Measurements from ENCODE around the gene MYO16. TPM values are rescaled to one million over a fixed set of nuclear protein-coding genes. Genes with fewer than 3 reads are reported as not detected.

The MYO16 gene
- total and polyA plus RNA-seq, 2 donors (not counting 1 experiment from before 2014, with no cell fraction given), result under 0.01 to 0.01 TPM

DNA sequence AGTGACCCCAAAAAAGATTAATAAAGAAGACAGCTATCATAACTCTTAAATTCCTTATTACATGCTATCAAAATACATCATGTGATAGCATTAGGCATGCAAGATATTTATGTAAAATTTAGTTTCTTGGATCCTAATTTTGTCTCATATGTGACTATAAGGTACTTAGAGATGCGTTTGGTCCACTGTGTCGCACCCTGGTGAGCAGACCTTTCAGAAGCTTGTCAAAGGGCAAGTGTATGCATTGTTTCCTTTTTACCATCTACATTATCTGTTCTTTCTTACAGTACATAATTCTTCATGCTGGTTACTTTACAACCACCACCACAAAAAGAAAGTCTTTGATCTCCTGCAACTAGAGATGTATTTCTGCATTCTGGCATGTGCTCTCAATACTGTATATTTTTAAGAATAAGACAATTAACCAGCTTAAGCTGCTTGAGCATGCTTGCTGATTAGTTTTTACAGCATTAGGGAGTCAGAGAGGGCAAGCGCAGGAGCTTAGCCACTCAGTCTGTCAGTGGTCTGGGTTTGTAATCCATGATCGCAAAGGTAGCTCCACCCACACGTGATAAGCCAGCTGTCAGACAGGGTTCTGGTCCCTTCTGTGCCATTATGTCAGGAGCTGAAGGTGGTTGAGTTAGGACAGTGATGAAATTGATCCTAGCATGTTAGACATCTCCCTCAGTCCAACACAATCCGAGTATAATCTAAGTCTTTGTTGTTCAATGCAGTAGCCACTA lies 500.9 kb downstream of the MYO16 start:
- H4K20me1 ChIP-seq (ENCODE audit: control insufficient read depth, extremely low read depth, insufficient read depth, low read length), result no peaks in the 10 kb centered on the region
- no peaks in the 10 kb centered on the region for H3K27me3 ChIP-seq (ENCODE audit: control insufficient read depth, insufficient read depth, low read length)
- TF ChIP-seq EZH2 (IDR thresholded peaks at IDR 0.05; ENCODE audit: low read length, missing control alignments), result no peak
- no peaks in the 10 kb centered on the region for H3K4me1 ChIP-seq (ENCODE audit: control insufficient read depth, extremely low read depth, insufficient read depth, low read length)
- no peaks in the 10 kb centered on the region for H3K79me2 ChIP-seq (ENCODE audit: control insufficient read depth, insufficient read depth, low read length)
- no peaks in the 10 kb centered on the region for H3K9me3 ChIP-seq (ENCODE audit: control insufficient read depth, insufficient read depth, low read depth, low read length)
- no peak overlapping the region for H2AFZ ChIP-seq (ENCODE audit: low read length)
- H3K9ac ChIP-seq (ENCODE audit: insufficient read depth, low read length), result no peak overlapping the region
- no peak for DNase-seq (ENCODE audit: low read depth in 2 of 2)
- no peak overlapping the region for H3K4me2 ChIP-seq (ENCODE audit: extremely low read depth, insufficient read depth, low read length)
- H3K4me3 ChIP-seq (replicated peaks in 1 of 4; ENCODE audit: control extremely low read depth in 1 of 4, insufficient read depth in 1 of 4, low read depth in 3 of 4, low read length in 4 of 4), result no peak overlapping the region
- H3K36me3 ChIP-seq (ENCODE audit: control insufficient read depth, insufficient read depth, low read length), result no peaks in the 10 kb centered on the region
- no peak overlapping the region for H3K27ac ChIP-seq (ENCODE audit: insufficient read depth, low read length)

GRCh38 chr13:109131698-109132257 lies 502.4 kb downstream of the MYO16 start:
- no peaks in the 10 kb centered on the region for H3K27me3 ChIP-seq (ENCODE audit: control insufficient read depth, insufficient read depth, low read length)
- H3K27ac ChIP-seq (ENCODE audit: insufficient read depth, low read length), result no peak overlapping the region

GRCh38 chr13:109135018-109135417 lies 505.6 kb downstream of the MYO16 start:
- Histone ChIP-seq H2AFZ (ENCODE audit: low read length) (no peak overlapping the region), H4K20me1 (ENCODE audit: control insufficient read depth, extremely low read depth, insufficient read depth, low read length) (no peaks in the 10 kb centered on the region), H3K79me2 (ENCODE audit: control insufficient read depth, insufficient read depth, low read length) (no peaks in the 10 kb centered on the region), H3K27me3 (ENCODE audit: control insufficient read depth, insufficient read depth, low read length) (no peaks in the 10 kb centered on the region), H3K9ac (ENCODE audit: insufficient read depth, low read length) (no peak overlapping the region), H3K4me1 (ENCODE audit: control insufficient read depth, extremely low read depth, insufficient read depth, low read length) (no peaks in the 10 kb centered on the region), H3K36me3 (ENCODE audit: control insufficient read depth, insufficient read depth, low read length) (no peaks in the 10 kb centered on the region), H3K4me3 (replicated peaks in 1 of 4; ENCODE audit: control extremely low read depth in 1 of 4, insufficient read depth in 1 of 4, low read depth in 3 of 4, low read length in 4 of 4) (no peak overlapping the region), H3K4me2 (ENCODE audit: extremely low read depth, insufficient read depth, low read length) (no peak overlapping the region), H3K27ac (ENCODE audit: insufficient read depth, low read length) (no peak overlapping the region), H3K9me3 (ENCODE audit: control insufficient read depth, insufficient read depth, low read depth, low read length) (no peaks in the 10 kb centered on the region)
- DNase-seq (ENCODE audit: low read depth in 2 of 2), result no peak
- TF ChIP-seq EZH2 (IDR thresholded peaks at IDR 0.05; ENCODE audit: low read length, missing control alignments) (no peak), CTCF (conservative IDR thresholded peaks at IDR 0.05 in 1 of 2, IDR thresholded peaks at IDR 0.05 in 1 of 2; ENCODE audit: low read depth in 1 of 2, low read length in 2 of 2) (no peak)

More at GRCh38 chr13:109131698-109132257, 502.4 kb downstream of the MYO16 start:
- no peak overlapping the region for H3K4me3 ChIP-seq (replicated peaks in 1 of 4; ENCODE audit: control extremely low read depth in 1 of 4, insufficient read depth in 1 of 4, low read depth in 3 of 4, low read length in 4 of 4)
- H3K9me3 ChIP-seq (ENCODE audit: control insufficient read depth, insufficient read depth, low read depth, low read length), result no peaks in the 10 kb centered on the region
- H3K36me3 ChIP-seq (ENCODE audit: control insufficient read depth, insufficient read depth, low read length), result no peaks in the 10 kb centered on the region
- peak in 1 of 2 donors; percentile 37 for DNase-seq (ENCODE audit: low read depth in 2 of 2)
- TF ChIP-seq EZH2 (IDR thresholded peaks at IDR 0.05; ENCODE audit: low read length, missing control alignments) (no peak), CTCF (conservative IDR thresholded peaks at IDR 0.05 in 1 of 2, IDR thresholded peaks at IDR 0.05 in 1 of 2; ENCODE audit: low read depth in 1 of 2, low read length in 2 of 2) (no peak)
- no peak overlapping the region for H2AFZ ChIP-seq (ENCODE audit: low read length)
- no peak overlapping the region for H3K9ac ChIP-seq (ENCODE audit: insufficient read depth, low read length)
- H3K4me1 ChIP-seq (ENCODE audit: control insufficient read depth, extremely low read depth, insufficient read depth, low read length), result no peaks in the 10 kb centered on the region
- H4K20me1 ChIP-seq (ENCODE audit: control insufficient read depth, extremely low read depth, insufficient read depth, low read length), result no peaks in the 10 kb centered on the region
- no peaks in the 10 kb centered on the region for H3K79me2 ChIP-seq (ENCODE audit: control insufficient read depth, insufficient read depth, low read length)
- H3K4me2 ChIP-seq (ENCODE audit: extremely low read depth, insufficient read depth, low read length), result no peak overlapping the region
